HG02610 (cell line): ENCODE measurements around the gene MED9.

Source experiments
- ATAC-seq: cut with Tn5 transposase; IDR thresholded peaks from one replicate; pipeline ENCODE4 v1.9.1; 2021; ENCODE audit warnings: mild to moderate bottlenecking, moderate library complexity; ENCODE audit not compliant: unreplicated experiment

MED9 gene

DNA sequence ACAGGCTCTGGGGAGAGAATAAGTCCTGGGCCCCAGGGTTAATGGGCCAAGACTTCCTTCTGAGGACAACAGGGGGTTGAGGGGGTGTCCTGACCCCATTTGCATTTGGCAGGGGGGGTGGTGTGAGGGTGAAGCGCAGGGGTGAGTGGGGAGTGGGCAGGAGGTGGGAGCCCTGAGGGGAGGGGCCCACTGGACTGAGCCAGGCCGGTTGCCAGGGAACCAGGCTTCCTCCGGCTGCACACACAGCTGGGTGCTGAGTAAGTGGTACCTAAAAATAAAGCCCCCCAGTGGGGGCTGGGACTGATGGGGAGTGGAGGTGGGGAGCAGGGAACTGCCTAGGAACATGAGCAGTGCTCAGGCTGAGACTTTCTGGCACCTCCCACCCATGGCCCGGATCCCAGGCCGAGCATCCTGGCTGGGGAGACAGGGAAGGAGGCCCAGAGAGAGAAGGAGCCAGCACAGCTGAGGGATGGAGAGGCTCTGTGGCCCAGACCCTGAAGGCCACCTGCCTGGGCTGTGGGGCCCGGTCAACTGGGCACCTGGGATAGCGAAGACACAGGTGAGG, 26.8 kb downstream of the MED9 start:
- ATAC-seq, result no peak

DNA sequence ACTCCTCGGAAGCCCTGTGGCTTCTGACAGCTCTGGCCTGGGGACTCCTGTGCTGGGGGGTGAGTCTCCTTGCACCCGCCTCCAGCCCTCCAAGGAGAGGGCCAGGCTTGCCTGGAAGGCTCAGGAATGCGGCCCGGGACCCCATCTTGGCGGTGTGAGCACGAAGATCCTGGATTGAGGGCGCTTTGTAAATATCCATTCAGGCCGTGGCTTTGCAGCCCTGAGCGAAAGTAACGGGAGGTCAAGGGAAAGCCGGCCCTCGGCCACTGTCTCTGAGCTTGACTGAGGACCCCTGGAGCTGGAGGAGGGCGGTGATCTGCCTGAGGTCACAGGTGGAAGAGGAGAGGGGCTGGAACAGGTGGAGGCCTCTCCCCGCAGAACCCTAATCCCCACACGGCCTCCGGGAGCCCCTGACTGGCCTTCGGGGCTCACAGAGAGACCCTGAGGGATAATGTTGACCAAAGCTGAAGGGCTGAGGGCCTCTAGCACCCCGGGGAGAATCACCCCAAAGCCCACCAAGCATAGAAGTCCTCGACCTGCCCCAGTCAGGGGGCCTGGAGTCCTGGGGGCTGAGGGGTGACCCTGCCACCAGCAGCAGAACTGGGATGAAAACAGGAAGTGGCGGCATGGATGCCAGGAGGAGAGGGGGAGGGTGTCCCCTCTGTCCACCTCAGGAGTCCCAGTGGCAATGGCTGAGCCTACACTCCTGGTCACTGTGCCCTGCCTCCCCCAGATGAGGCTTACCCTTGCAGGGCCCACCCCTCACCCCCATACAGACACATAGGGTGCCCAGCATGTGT, 27.7 kb downstream of the MED9 start:
- ATAC-seq, result no peak

DNA sequence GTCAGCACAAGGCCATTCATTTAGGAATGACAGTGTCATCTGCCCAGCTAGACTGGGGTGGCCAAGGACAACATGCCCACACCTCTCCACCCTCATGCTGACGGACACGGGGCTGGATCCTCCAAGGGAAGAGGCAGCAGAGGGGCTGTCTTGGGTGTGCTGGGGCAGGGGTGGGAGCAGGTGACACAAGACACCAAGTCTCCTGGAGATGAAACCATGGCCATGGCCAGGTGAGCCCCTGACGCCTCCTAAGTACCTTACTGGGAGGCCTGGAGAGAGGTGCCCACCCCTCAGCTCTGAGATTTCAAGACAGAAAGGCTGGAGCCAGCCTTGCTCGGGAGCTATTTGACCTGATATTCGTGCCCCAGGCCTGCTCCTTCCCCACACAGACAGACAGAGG, 28.4 kb downstream of the MED9 start:
- no peak for ATAC-seq

DNA sequence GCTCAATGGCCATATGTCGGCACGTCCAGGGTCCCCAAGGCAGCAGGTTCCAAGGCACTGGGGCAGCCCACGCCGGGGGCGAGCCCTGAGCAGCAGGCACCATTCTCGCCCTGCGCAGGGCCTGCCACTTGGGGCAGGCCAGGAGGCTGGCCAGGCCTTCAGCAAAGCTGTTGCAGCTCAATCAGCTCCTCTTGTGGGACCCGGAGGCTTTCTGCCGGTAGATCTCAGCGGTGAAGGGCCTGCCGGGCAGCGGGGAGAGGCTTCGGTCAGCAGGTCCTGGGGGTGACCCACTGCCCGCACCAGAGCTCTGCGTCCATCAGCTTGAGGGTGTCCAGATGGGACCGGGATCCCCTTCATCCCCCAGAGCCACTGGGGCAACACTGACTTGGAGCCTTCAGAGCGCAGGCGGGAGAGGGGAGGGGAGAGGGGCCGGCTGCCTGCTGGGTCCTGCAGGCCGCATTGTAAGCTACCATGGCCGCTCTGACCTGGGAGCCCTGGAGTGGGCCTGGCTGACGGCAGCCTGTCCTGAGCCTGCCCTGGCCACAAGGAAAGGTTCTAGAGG, 28.9 kb downstream of the MED9 start:
- ATAC-seq, result no peak

DNA sequence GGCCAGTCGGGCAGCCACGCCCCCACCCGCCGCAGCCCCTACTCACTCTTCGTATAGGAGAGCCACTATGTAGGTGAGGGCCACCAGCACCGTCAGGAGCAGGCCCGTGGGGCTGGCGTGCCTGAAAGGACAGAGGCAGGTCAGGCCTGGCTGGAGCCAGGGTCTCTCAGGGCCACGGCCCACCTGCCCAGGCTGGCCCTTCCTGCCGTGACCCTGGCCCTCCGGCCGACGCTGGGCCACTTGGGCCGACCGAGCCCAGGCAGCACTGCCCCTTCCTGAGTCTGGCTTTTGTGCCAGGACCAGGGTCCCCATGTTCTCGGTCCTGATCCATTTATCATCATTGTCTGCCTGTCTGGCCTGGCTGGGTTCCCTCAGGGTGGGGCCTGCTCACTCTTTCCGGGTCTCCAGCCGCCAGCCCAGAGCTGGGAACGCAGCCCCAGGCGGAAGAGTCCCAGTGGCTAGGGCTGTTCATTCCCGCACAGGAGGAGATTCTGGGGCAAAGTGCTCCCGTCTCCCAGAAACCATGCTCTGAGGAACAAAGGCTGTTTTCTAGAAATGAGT, 29.5 kb downstream of the MED9 start:
- no peak for ATAC-seq

- no peak for ATAC-seq
These were observed 30.2 kb downstream of the MED9 start for GRCh38 chr17:17506893-17507464.

- ATAC-seq, result no peak
These were observed 30.7 kb downstream of the MED9 start for GRCh38 chr17:17507465-17508011.

DNA sequence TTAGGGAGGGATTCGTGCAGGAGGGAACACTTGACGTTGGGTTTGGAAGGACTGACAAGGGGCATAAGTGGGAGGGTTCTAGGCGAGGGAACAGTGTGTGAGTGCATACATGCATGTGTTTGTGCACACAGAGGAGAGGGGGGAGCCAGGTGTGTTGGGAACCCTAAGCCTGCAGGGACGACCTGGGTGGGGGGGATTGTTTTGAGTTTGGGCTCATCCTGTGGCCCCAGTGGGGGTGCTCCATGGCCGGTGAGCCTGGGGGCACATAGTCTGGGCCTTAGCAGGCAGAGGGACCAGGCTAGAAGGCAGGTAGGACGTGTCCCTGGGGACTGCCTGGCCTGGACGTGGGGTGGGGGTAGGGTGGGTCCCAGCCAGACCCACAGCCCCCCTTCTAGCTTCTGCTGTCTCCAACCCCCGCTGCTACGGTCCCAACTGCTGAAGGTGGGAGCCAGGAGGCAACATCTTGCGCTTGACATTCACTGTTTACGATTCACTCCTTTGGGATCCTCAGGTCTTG, 31.3 kb downstream of the MED9 start:
- no peak for ATAC-seq

GRCh38 chr17:17508646-17509591, 32.1 kb downstream of the MED9 start:
- no peak for ATAC-seq

DNA sequence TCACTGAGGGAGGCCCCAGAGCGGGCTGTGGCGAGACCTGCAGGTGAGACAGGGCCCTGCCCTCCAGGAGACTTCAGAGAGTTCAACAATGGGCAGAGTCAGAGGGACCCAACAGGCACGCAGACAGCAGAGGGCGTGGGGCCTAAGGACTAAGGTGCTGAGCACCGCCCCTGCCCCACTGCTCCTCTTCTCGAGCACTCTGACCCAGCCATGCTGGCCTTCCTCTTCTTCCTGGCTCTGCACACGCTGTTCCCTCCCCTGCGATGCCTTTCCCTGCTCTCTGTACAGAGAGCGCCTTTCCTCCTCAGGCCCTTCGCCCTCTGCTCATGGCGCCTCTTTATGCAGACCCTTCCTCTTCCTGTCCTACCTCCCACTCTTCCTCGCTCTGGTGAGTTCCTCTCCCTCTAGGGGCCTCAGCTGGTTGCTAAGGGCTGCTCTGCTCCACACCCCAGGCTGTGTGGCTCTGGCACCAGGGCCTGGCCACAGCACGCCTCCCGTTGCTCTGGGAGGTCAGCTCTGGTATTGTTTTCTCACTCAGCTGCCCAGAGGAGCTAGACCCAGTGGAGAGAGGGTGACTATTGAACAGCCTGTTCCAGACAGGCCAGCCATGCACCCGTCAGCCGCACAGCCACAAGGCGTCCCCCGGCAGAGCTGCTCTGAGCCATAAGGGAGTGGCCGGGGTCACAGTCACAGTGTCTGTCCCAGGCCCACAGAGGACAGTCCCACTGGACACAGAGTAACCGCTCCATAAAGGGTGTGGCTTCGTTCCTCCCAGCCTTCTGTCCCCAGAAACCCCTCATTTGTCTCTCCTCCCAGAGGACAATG, 33.0 kb downstream of the MED9 start:
- no peak for ATAC-seq

DNA sequence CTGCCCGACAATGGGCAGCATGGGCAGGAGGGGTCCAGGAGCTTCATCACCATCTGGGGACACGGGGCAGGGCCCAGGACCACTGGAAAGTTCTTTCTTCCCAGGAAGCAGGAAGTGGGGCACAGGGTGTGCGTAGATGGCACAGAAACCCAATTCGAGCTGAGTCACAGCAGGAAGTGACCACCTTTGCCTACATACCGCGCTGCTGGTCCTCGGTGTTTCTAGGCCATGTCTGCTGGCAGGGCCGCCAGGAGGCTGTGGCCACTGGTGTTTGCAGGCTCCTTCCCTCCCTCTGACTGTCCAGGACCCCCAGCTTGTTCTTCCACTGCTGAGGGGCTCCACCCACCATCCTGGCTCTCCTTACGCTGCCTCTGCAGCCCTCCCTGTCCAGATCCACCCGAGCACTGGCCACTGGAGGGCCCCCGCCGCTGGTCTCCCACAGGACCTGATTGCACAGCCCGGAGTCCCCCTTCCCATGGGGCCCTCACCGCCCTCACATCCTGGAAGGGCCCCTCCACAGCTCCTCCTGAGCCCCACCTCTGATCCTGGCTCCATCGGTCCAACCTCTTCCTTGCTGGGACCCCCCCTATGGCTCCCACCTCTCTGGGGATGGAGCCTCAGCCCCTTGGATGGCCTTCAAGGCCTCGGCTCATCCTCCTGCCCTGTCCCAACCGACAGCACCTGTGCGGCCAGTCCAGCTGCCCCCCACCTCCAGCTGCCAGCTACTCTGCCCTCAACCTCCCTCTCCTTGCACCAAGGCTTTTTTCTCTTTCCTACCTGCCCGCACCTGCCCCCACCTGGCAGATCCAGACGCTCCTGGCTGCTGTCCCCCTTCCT, 33.9 kb downstream of the MED9 start:
- no peak for ATAC-seq

DNA sequence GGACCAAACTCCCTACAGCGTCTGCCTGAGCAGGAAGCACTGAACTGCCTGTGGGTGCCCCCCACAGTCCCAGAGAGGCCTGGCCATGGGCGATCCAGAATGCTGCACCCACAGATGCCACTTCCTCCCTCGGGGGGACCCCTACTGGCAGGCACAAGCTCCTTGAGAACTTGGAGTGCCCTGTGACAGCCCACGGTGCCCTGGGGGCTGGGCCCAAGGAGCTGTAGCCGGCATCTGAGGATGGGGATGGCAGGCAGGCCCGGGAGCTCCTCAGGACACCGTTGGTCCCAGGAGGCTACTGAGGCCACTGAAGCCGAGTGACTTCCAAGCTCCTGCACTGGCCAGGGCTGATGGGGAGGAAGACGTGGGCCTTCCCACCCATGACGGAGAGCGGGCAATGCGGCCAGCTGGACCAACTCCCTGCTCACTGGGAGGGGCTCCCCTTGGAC, 34.5 kb downstream of the MED9 start:
- ATAC-seq, result no peak

- no peak for ATAC-seq
These were observed 35.4 kb downstream of the MED9 start for GRCh38 chr17:17511881-17512858.

DNA sequence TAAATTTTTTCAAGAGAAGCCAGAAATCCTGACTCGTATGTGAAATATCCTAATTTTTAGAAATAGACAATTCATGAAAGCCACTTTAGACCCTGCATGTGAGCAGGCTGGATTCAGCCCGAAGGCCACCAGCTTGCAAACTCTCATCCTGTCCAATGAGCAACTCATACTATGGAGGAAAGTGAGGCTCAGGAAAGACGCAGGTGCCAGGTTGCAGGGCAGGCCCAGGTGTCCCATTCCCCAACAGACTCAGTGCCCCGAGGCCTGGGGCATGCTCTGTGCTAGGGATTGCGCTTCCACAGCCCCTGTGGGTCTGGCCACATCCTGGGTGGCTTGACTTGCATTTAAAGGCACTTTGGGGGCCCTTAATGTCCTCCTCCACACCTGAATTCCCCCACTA, 36.1 kb downstream of the MED9 start:
- ATAC-seq, result no peak

GRCh38 chr17:17513626-17514025, 36.8 kb downstream of the MED9 start:
- no peak for ATAC-seq

DNA sequence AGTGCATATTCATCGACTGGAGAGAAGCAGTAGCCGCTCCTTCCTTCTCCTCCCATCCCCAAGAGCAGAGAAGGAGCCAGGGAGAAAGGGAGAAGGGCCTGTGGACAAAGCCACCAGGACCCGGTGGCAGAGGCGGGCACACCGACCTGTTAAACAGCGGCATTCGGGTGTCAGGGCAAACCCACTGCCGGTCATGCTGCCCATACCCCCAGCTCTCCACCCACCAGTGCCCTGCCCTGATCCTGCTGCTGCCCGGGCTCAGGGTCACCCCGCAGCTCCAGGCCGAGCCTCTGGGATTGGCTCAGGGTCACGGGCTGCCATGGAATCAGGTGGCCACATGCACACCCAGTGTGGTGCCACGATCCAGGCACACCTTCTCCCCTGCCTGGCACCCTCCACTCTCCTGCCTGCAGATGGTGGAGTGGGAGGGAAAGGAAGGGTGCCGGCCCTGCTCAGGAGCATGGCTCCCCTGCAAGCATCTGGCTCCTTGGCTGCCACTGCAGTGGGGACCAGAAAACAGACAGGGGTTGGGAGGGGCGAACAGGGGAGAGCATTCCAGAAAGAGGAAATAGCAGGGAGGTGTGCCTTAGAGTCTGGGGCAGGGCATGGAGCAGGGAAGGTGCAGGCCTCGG, 37.7 kb downstream of the MED9 start:
- ATAC-seq, result no peak
